PFSK-1 (cell line): ENCODE results near the gene PDCD6IP.

Experiments used
- FOXP2 ChIP-seq: optimal IDR thresholded peaks from 2 replicates; pipeline ENCODE3; 2011; ENCODE audit warnings: borderline replicate concordance, control low read depth, inconsistent platforms; ENCODE audit not compliant: insufficient read depth; ENCODE audit errors: extremely low read length, extremely low read depth
- POLR2AphosphoS5 ChIP-seq: IDR thresholded peaks from 2 replicates; pipeline ENCODE4 v1.6.1; 2012; ENCODE audit warnings: low read depth, mild to moderate bottlenecking, control low read depth, low read length, moderate library complexity
- REST ChIP-seq, 2 experiments: IDR thresholded peaks; 2 replicates each; pipeline versions ENCODE4 v1.6.1 to v1.8.0; 2011 to 2012; ENCODE audit warnings: low read depth in 2 of 2, low read length in 2 of 2, control low read depth in 1 of 2, inconsistent platforms in 1 of 2, mild to moderate bottlenecking in 1 of 2, moderate library complexity in 1 of 2; ENCODE audit not compliant: insufficient read depth in 1 of 2
- SIN3A ChIP-seq: IDR thresholded peaks from 2 replicates; pipeline ENCODE4 v1.6.1; 2012; ENCODE audit warnings: mild to moderate bottlenecking, low read length, moderate library complexity, borderline replicate concordance; ENCODE audit not compliant: insufficient read depth
- TAF1 ChIP-seq: IDR thresholded peaks from 2 replicates; pipeline ENCODE4 v1.6.1; 2012; ENCODE audit warnings: low read length, control low read depth, borderline replicate concordance; ENCODE audit not compliant: insufficient read depth

Gene PDCD6IP

GRCh38 chr3:33803894-33804526 is 5.6 kb downstream of the PDCD6IP start:
- TF ChIP-seq FOXP2 (no peak), POLR2AphosphoS5 (no peak), REST (IDR thresholded peaks at IDR 0.05; ENCODE audit: insufficient read depth in 1 of 2, low read depth in 2 of 2, low read length in 2 of 2) (no peak), SIN3A (no peak), TAF1 (no peak)

- TF ChIP-seq SIN3A (no peak), REST (IDR thresholded peaks at IDR 0.05; ENCODE audit: insufficient read depth in 1 of 2, low read depth in 2 of 2, low read length in 2 of 2) (no peak), TAF1 (no peak), FOXP2 (no peak), POLR2AphosphoS5 (no peak)
Measured at GRCh38 chr3:33807191-33807590, 8.8 kb downstream of the PDCD6IP start.

- TF ChIP-seq POLR2AphosphoS5 (no peak), REST (IDR thresholded peaks at IDR 0.05; ENCODE audit: insufficient read depth in 1 of 2, low read depth in 2 of 2, low read length in 2 of 2) (no peak), SIN3A (no peak), FOXP2 (no peak), TAF1 (no peak)
Measured at GRCh38 chr3:33808559-33808958, 10.1 kb downstream of the PDCD6IP start.

GRCh38 chr3:33810545-33810944 is 12.1 kb downstream of the PDCD6IP start:
- no peak for TF ChIP-seq FOXP2
- TF ChIP-seq REST (IDR thresholded peaks at IDR 0.05; ENCODE audit: insufficient read depth in 1 of 2, low read depth in 2 of 2, low read length in 2 of 2): no peak
- no peak for TF ChIP-seq SIN3A
- TF ChIP-seq TAF1: no peak
- TF ChIP-seq POLR2AphosphoS5: no peak
